Measurements from ENCODE around the gene RPL36.

RPL36 gene

GRCh38 chr19:5692723-5693194 lies 2.7 kb downstream of the RPL36 start:
- Histone ChIP-seq H3K36me3 (ENCODE audit: control insufficient read depth in 1 of 2, insufficient read depth in 2 of 2, low read length in 2 of 2) (peaks cover 18 to 52% of the 10 kb centered on the region in 2 donors), H3K4me3 (ENCODE audit: low read depth in 1 of 2, low read length in 2 of 2) (no peak overlapping the region), H3K27me3 (ENCODE audit: low read depth, low read length) (no peaks in the 10 kb centered on the region), H3K9me3 (ENCODE audit: control insufficient read depth in 1 of 2, low read length in 2 of 2) (no peaks in the 10 kb centered on the region), H3K27ac (ENCODE audit: low read length) (no peak overlapping the region), H3K4me1 (ENCODE audit: control insufficient read depth in 1 of 2, insufficient read depth in 2 of 2, low read length in 2 of 2) (peaks cover 0 to 25% of the 10 kb centered on the region in 2 donors)

GRCh38 chr19:5693195-5694166 lies 3.4 kb downstream of the RPL36 start:
- Histone ChIP-seq H3K4me3 (ENCODE audit: low read depth in 1 of 2, low read length in 2 of 2) (no peak overlapping the region), H3K9me3 (ENCODE audit: control insufficient read depth in 1 of 2, low read length in 2 of 2) (no peaks in the 10 kb centered on the region), H3K36me3 (ENCODE audit: control insufficient read depth in 1 of 2, insufficient read depth in 2 of 2, low read length in 2 of 2) (peaks cover 18 to 56% of the 10 kb centered on the region in 2 donors), H3K27me3 (ENCODE audit: low read depth, low read length) (no peaks in the 10 kb centered on the region), H3K4me1 (ENCODE audit: control insufficient read depth in 1 of 2, insufficient read depth in 2 of 2, low read length in 2 of 2) (peaks cover 0 to 25% of the 10 kb centered on the region in 2 donors), H3K27ac (ENCODE audit: low read length) (no peak overlapping the region)

GRCh38 chr19:5694167-5694955 lies 4.3 kb downstream of the RPL36 start:
- H3K36me3 ChIP-seq (ENCODE audit: control insufficient read depth in 1 of 2, insufficient read depth in 2 of 2, low read length in 2 of 2), result peaks cover 18 to 65% of the 10 kb centered on the region in 2 donors

GRCh38 chr19:5694956-5695648 lies 5.0 kb downstream of the RPL36 start:
- H3K27me3 ChIP-seq (ENCODE audit: low read depth, low read length), result no peaks in the 10 kb centered on the region
- peaks cover 18 to 68% of the 10 kb centered on the region in 2 donors for H3K36me3 ChIP-seq (ENCODE audit: control insufficient read depth in 1 of 2, insufficient read depth in 2 of 2, low read length in 2 of 2)
- no peak overlapping the region for H3K4me3 ChIP-seq (ENCODE audit: low read depth in 1 of 2, low read length in 2 of 2)
- H3K9me3 ChIP-seq (ENCODE audit: control insufficient read depth in 1 of 2, low read length in 2 of 2), result no peaks in the 10 kb centered on the region
- no peak overlapping the region for H3K27ac ChIP-seq (ENCODE audit: low read length)
- H3K4me1 ChIP-seq (ENCODE audit: control insufficient read depth in 1 of 2, insufficient read depth in 2 of 2, low read length in 2 of 2), result peaks cover 0 to 25% of the 10 kb centered on the region in 2 donors

More at GRCh38 chr19:5694167-5694955, 4.3 kb downstream of the RPL36 start:
- Histone ChIP-seq H3K9me3 (ENCODE audit: control insufficient read depth in 1 of 2, low read length in 2 of 2) (no peaks in the 10 kb centered on the region), H3K27me3 (ENCODE audit: low read depth, low read length) (no peaks in the 10 kb centered on the region), H3K4me3 (ENCODE audit: low read depth in 1 of 2, low read length in 2 of 2) (no peak overlapping the region), H3K27ac (ENCODE audit: low read length) (no peak overlapping the region), H3K4me1 (ENCODE audit: control insufficient read depth in 1 of 2, insufficient read depth in 2 of 2, low read length in 2 of 2) (peaks cover 0 to 25% of the 10 kb centered on the region in 2 donors)

- H3K9me3 ChIP-seq (ENCODE audit: control insufficient read depth in 1 of 2, low read length in 2 of 2), result no peaks in the 10 kb centered on the region
- H3K36me3 ChIP-seq (ENCODE audit: control insufficient read depth in 1 of 2, insufficient read depth in 2 of 2, low read length in 2 of 2), result peaks cover 18 to 73% of the 10 kb centered on the region in 2 donors
- no peaks in the 10 kb centered on the region for H3K27me3 ChIP-seq (ENCODE audit: low read depth, low read length)
- no peak overlapping the region for H3K4me3 ChIP-seq (ENCODE audit: low read depth in 1 of 2, low read length in 2 of 2)
- peaks cover 0 to 25% of the 10 kb centered on the region in 2 donors for H3K4me1 ChIP-seq (ENCODE audit: control insufficient read depth in 1 of 2, insufficient read depth in 2 of 2, low read length in 2 of 2)
- H3K27ac ChIP-seq (ENCODE audit: low read length), result no peak overlapping the region
Measured at GRCh38 chr19:5695649-5696195, 5.6 kb downstream of the RPL36 start.

- H3K4me3 ChIP-seq (ENCODE audit: low read depth in 1 of 2, low read length in 2 of 2), result no peak overlapping the region
- H3K36me3 ChIP-seq (ENCODE audit: control insufficient read depth in 1 of 2, insufficient read depth in 2 of 2, low read length in 2 of 2), result peaks cover 18 to 76% of the 10 kb centered on the region in 2 donors
- H3K27ac ChIP-seq (ENCODE audit: low read length), result no peak overlapping the region
- H3K9me3 ChIP-seq (ENCODE audit: control insufficient read depth in 1 of 2, low read length in 2 of 2), result no peaks in the 10 kb centered on the region
- H3K4me1 ChIP-seq (ENCODE audit: control insufficient read depth in 1 of 2, insufficient read depth in 2 of 2, low read length in 2 of 2), result peaks cover 0 to 20% of the 10 kb centered on the region in 2 donors
- H3K27me3 ChIP-seq (ENCODE audit: low read depth, low read length), result no peaks in the 10 kb centered on the region
Measured at GRCh38 chr19:5696196-5697021, 6.3 kb downstream of the RPL36 start.

- peaks cover 0 to 12% of the 10 kb centered on the region in 2 donors for H3K4me1 ChIP-seq (ENCODE audit: control insufficient read depth in 1 of 2, insufficient read depth in 2 of 2, low read length in 2 of 2)
- H3K36me3 ChIP-seq (ENCODE audit: control insufficient read depth in 1 of 2, insufficient read depth in 2 of 2, low read length in 2 of 2), result peaks cover 15 to 72% of the 10 kb centered on the region in 2 donors
- no peak overlapping the region for H3K4me3 ChIP-seq (ENCODE audit: low read depth in 1 of 2, low read length in 2 of 2)
- H3K9me3 ChIP-seq (ENCODE audit: control insufficient read depth in 1 of 2, low read length in 2 of 2), result no peaks in the 10 kb centered on the region
- no peak overlapping the region for H3K27ac ChIP-seq (ENCODE audit: low read length)
- H3K27me3 ChIP-seq (ENCODE audit: low read depth, low read length), result no peaks in the 10 kb centered on the region
Measured at GRCh38 chr19:5697022-5697889, 7.2 kb downstream of the RPL36 start.

- Histone ChIP-seq H3K4me3 (ENCODE audit: low read depth in 1 of 2, low read length in 2 of 2) (no peak overlapping the region), H3K4me1 (ENCODE audit: control insufficient read depth in 1 of 2, insufficient read depth in 2 of 2, low read length in 2 of 2) (peaks cover 0 to 5% of the 10 kb centered on the region in 2 donors), H3K27me3 (ENCODE audit: low read depth, low read length) (no peaks in the 10 kb centered on the region), H3K9me3 (ENCODE audit: control insufficient read depth in 1 of 2, low read length in 2 of 2) (no peaks in the 10 kb centered on the region), H3K36me3 (ENCODE audit: control insufficient read depth in 1 of 2, insufficient read depth in 2 of 2, low read length in 2 of 2) (peaks cover 9 to 65% of the 10 kb centered on the region in 2 donors), H3K27ac (ENCODE audit: low read length) (no peak overlapping the region)
Measured at GRCh38 chr19:5697890-5698634, 8.0 kb downstream of the RPL36 start.

Data from muscle layer of duodenum (tissue), 2 donors.